CD14-positive monocyte (primary cell): ENCODE measurements around the gene CADM2. TPM values are rescaled to one million over a fixed set of nuclear protein-coding genes. Genes with fewer than 3 reads are reported as not detected.

Experiments
- DNase-seq, 3 donors: peaks; one replicate each; pipeline ENCODE4 v3.0.0-alpha.2; 2011 to 2022
- H2AFZ ChIP-seq: 2 replicates; pipeline ENCODE4 v1.6.0; 2012; ENCODE audit warnings: mild to moderate bottlenecking, low read depth, low read length, inconsistent platforms; ENCODE audit not compliant: insufficient read depth, poor library complexity, severe bottlenecking
- H3K27ac ChIP-seq, 2 donors: 1 replicate in 1 of 2; 2 replicates in 1 of 2; pipeline ENCODE4 v1.5.1; 2012 to 2013; ENCODE audit warnings: low read length in 2 of 2, control low read depth in 1 of 2, inconsistent platforms in 1 of 2, low read depth in 1 of 2, mild to moderate bottlenecking in 1 of 2
- H3K27me3 ChIP-seq, 2 donors: one replicate each; pipeline versions ENCODE4 v1.6.0 to v1.6.1; 2011 to 2013; ENCODE audit warnings: low read length in 2 of 2; ENCODE audit not compliant: control insufficient read depth in 2 of 2, insufficient read depth in 2 of 2
- H3K36me3 ChIP-seq, 2 donors: replicated peaks in 1 of 2; 1 replicate in 1 of 2; 2 replicates in 1 of 2; pipeline versions ENCODE4 v1.5.1 to v1.6.1; 2012 to 2013; ENCODE audit warnings: low read length in 2 of 2, control low read depth in 1 of 2, inconsistent platforms in 1 of 2, mild to moderate bottlenecking in 1 of 2; ENCODE audit not compliant: insufficient read depth in 2 of 2, control insufficient read depth in 1 of 2
- H3K4me1 ChIP-seq, 2 donors: 1 replicate in 1 of 2; 2 replicates in 1 of 2; pipeline versions ENCODE4 v1.5.1 to v1.6.1; 2012 to 2013; ENCODE audit warnings: low read length in 2 of 2, control low read depth in 1 of 2, inconsistent platforms in 1 of 2, mild to moderate bottlenecking in 1 of 2, moderate library complexity in 1 of 2; ENCODE audit not compliant: insufficient read depth in 2 of 2, control insufficient read depth in 1 of 2
- H3K4me2 ChIP-seq: replicated peaks from 2 replicates; pipeline ENCODE3; 2012; ENCODE audit warnings: low read length, moderate library complexity, mild to moderate bottlenecking; ENCODE audit not compliant: poor library complexity, severe bottlenecking; ENCODE audit errors: extremely low read depth
- H3K4me3 ChIP-seq, 3 experiments: fragments of 200-600 bp in 1 of 3; sonication (generic) in 1 of 3; replicated peaks in 1 of 3; 1 replicate in 2 of 3; 2 replicates in 1 of 3; pipeline ENCODE4 v1.5.1; 2011 to 2013; ENCODE audit warnings: low read length in 3 of 3, mild to moderate bottlenecking in 3 of 3, control low read depth in 2 of 3, low read depth in 2 of 3, inconsistent platforms in 1 of 3, moderate library complexity in 1 of 3
- H3K79me2 ChIP-seq: 2 replicates; pipeline ENCODE4 v1.6.0; 2012; ENCODE audit warnings: mild to moderate bottlenecking, control low read depth, inconsistent platforms, low read length, moderate library complexity; ENCODE audit not compliant: insufficient read depth
- H3K9ac ChIP-seq: 2 replicates; pipeline ENCODE4 v1.6.0; 2017; ENCODE audit warnings: low read length, mild to moderate bottlenecking; ENCODE audit not compliant: insufficient read depth, poor library complexity, severe bottlenecking
- H3K9me3 ChIP-seq, 2 donors: replicated peaks in 1 of 2; 1 replicate in 1 of 2; 2 replicates in 1 of 2; pipeline versions ENCODE4 v1.5.1 to v1.6.1; 2012 to 2013; ENCODE audit warnings: low read length in 2 of 2, control low read depth in 1 of 2; ENCODE audit not compliant: control insufficient read depth in 1 of 2, insufficient read depth in 1 of 2
- H4K20me1 ChIP-seq: 2 replicates; pipeline ENCODE4 v1.6.0; 2012; ENCODE audit warnings: mild to moderate bottlenecking, low read length, control low read depth, moderate library complexity; ENCODE audit not compliant: insufficient read depth
- H3K27ac Mint-ChIP-seq, 7 donors: one replicate each; pipeline ENCODE4 v1.8.0; 2020; ENCODE audit warnings: mild to moderate bottlenecking in 7 of 7, mixed read lengths in 7 of 7, moderate library complexity in 6 of 7, inconsistent platforms in 2 of 7
- H3K27me3 Mint-ChIP-seq, 3 donors: one replicate each; pipeline ENCODE4 v1.8.0; 2021 to 2022; ENCODE audit warnings: low read depth in 3 of 3, mild to moderate bottlenecking in 3 of 3, mixed read lengths in 3 of 3, moderate library complexity in 3 of 3, inconsistent platforms in 1 of 3
- H3K36me3 Mint-ChIP-seq, 2 donors: one replicate each; pipeline ENCODE4 v1.8.0; 2020; ENCODE audit warnings: mixed read lengths in 2 of 2, inconsistent platforms in 1 of 2, mild to moderate bottlenecking in 1 of 2
- H3K4me1 Mint-ChIP-seq: one replicate; pipeline ENCODE4 v1.8.0; 2020; ENCODE audit warnings: mild to moderate bottlenecking, mixed read lengths
- H3K4me3 Mint-ChIP-seq, 2 donors: one replicate each; pipeline ENCODE4 v1.8.0; 2020; ENCODE audit warnings: mild to moderate bottlenecking in 2 of 2, mixed read lengths in 2 of 2, moderate library complexity in 1 of 2
- H3K9me3 Mint-ChIP-seq, 7 donors: one replicate each; pipeline ENCODE4 v1.8.0; 2020 to 2022; ENCODE audit warnings: mixed read lengths in 7 of 7, mild to moderate bottlenecking in 6 of 7, moderate library complexity in 6 of 7, inconsistent platforms in 2 of 7
- CTCF ChIP-seq: fragments of 200-600 bp; IDR thresholded peaks from one replicate; pipeline ENCODE4 v1.8.0; 2022; ENCODE audit warnings: antibody characterized with exemption, mild to moderate bottlenecking
- WGBS: methylation state at CpG from one replicate; pipeline ENCODE4 v1.1.5; 2013; ENCODE audit warnings: missing lambda C conversion rate; ENCODE audit not compliant: insufficient coverage; 5-methylcytosine and 5-hydroxymethylcytosine counted together
- intact Hi-C, 2 donors: fragments of 100-400 bp; cut with micrococcal nuclease; formaldehyde crosslinking; loops; one replicate each; pipeline versions ENCODE4 v1.15.0 to v1.15.1; 2023
- polyA plus RNA-seq, 3 donors: library from polyadenylated mRNA; depleted of rRNA in 1 of 3; unstranded in 2 of 3; stranded (reverse) in 1 of 3; fragments of 300-500 nt in 2 of 3; fragments of >200 nt in 1 of 3; fragmentation: Illumina TruSeq in 2 of 3; gene quantifications; 1 replicate in 2 of 3; 2 replicates in 1 of 3; pipeline ENCODE4 v1.2.3, GENCODE V29; 2012 to 2021

The CADM2 gene
- polyA plus RNA-seq, 3 donors = not detected

- H3K36me3 ChIP-seq = no peaks in the 10 kb centered on the region
- Mint-ChIP-seq H3K9me3 (no peaks in the 10 kb centered on the region), H3K27me3 (no peaks in the 10 kb centered on the region), H3K4me1 (no peaks in the 10 kb centered on the region), H3K36me3 (no peaks in the 10 kb centered on the region), H3K27ac (no peak overlapping the region), H3K4me3 (no peak overlapping the region)
- H3K4me1 ChIP-seq = no peaks in the 10 kb centered on the region
- TF ChIP-seq CTCF = no peak
- H3K4me2 ChIP-seq = no peak overlapping the region
- no peaks in the 10 kb centered on the region for H4K20me1 ChIP-seq
- H3K9me3 ChIP-seq = no peaks in the 10 kb centered on the region
- intact Hi-C loops = no loop called here
- WGBS = no CpG with 5 or more reads among the region's 3 CpGs
- H2AFZ ChIP-seq = no peak overlapping the region
- no peaks in the 10 kb centered on the region for H3K27me3 ChIP-seq
- no peak overlapping the region for H3K27ac ChIP-seq
- no peaks in the 10 kb centered on the region for H3K79me2 ChIP-seq
- no peak overlapping the region for H3K4me3 ChIP-seq
- DNase-seq = no peak
- no peak overlapping the region for H3K9ac ChIP-seq
Observed at GRCh38 chr3:85312331-85312730, 353.5 kb downstream of the CADM2 start.

GRCh38 chr3:85313380-85313779 lies 354.6 kb downstream of the CADM2 start:
- Histone ChIP-seq H3K27ac (no peak overlapping the region), H3K27me3 (no peaks in the 10 kb centered on the region), H2AFZ (no peak overlapping the region), H3K9ac (no peak overlapping the region), H3K9me3 (no peaks in the 10 kb centered on the region), H3K4me2 (no peak overlapping the region), H4K20me1 (no peaks in the 10 kb centered on the region), H3K4me3 (no peak overlapping the region), H3K36me3 (no peaks in the 10 kb centered on the region), H3K4me1 (no peaks in the 10 kb centered on the region), H3K79me2 (no peaks in the 10 kb centered on the region)
- Mint-ChIP-seq H3K27ac (no peak overlapping the region), H3K4me1 (no peaks in the 10 kb centered on the region), H3K36me3 (no peaks in the 10 kb centered on the region), H3K4me3 (no peak overlapping the region), H3K9me3 (peaks cover 0 to 3% (median 0%) of the 10 kb centered on the region in 7 donors), H3K27me3 (no peaks in the 10 kb centered on the region)
- TF ChIP-seq CTCF = no peak
- intact Hi-C loops = no loop called here
- no CpG with 5 or more reads among the region's 1 CpG for WGBS
- DNase-seq = no peak
